Activated CD4-positive, alpha-beta T cell treated with anti-CD3 and anti-CD28 coated beads, Interleukin-2, amount 50 U/mL, for 24 hours (primary cell): ENCODE measurements around the gene SIAH1.
"Not testable (repeated sequence)": the region's sequence is repeated elsewhere in the genome, so short reads cannot be mapped to it uniquely, and the experiment has no call there.

Experiments used
- DNase-seq, 2 donors: peaks; one replicate each; pipeline ENCODE4 v3.0.0-alpha.2; 2020; ENCODE audit warnings: low read depth in 1 of 2, low spot score in 1 of 2

The SIAH1 gene, protein sequence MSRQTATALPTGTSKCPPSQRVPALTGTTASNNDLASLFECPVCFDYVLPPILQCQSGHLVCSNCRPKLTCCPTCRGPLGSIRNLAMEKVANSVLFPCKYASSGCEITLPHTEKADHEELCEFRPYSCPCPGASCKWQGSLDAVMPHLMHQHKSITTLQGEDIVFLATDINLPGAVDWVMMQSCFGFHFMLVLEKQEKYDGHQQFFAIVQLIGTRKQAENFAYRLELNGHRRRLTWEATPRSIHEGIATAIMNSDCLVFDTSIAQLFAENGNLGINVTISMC

DNA sequence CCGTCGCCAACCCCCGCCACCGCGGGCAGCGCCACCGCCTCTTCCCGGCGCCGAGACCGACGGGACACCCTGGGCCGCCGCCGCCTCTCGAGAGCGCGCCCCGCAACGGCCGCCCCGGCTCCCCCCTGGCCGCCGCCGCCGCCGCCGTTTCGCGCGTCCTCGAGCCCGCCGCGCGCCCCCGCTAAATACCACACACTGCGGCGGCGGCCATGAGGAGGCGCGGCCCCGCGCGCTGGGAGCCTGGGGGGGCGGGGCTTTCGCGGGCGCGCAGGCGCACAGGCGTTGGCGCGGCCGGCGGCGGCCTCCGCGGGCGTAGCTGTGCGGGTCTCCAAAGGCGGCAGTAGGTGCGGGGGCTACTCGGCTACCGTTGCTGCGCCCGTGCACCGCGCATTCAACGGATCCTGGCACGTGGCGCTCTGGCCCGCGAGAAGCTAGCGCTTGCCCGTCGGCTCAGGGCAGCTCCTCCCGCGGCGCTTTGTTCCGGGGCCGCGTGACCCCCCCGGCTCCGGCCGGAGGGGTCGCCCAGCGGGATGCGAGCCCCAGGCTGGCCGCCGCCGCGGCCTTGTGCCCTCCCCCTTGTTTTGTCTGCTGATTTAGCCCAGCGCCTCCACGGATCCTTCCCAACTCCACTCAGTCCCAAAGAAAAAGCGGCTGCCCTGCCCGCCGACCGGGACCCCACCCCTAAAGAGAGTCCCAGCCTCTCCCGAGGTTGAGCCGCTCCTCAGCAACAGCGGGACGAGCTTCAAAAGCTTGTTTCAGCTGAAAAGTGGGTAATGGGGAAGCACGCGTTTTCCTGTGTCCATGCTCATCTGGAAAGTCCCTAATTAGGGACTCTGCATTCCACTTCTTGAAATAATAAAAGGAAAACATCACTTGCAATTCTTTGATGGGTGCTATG, at the start of gene SIAH1:
SIAH1 (minus strand) TSS at position 161 of the 898 bp plus-strand sequence. CDS start 22,985 bp downstream, outside the sequence.
- DNase-seq = peak; percentile 74 to 77

DNA sequence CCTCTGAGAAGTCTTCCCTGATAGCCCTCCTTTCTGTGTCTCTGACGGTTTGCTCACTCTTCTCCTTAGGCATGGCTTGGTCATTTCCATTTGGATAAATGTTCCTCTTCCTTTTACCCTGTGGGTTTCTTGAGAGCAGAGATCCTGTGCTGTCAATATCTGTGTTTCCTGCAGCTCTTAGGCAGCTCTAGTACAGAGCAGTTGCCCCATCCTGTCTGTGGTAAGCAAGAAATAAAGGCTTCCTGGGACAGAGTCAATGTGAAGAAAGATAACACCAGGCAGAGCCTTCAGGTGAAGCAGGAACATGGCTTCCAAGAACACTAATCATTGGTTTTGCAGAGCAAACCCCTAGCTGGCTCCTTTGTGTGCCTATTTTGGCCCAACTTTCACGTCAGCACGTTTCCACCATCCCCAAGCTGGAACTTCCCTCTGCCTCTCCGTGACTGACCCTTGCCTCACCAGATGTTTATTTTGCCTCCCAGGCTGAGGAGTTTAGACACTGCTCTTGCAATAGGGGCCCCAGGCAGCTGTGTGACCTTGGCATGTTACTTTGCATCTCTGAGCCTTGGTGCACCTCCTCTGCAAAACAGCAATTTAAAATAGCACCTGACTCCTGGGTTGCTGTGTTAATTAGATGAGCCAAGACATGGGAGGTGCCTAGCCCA, 49.6 kb upstream of the SIAH1 start:
- no peak for DNase-seq

DNA sequence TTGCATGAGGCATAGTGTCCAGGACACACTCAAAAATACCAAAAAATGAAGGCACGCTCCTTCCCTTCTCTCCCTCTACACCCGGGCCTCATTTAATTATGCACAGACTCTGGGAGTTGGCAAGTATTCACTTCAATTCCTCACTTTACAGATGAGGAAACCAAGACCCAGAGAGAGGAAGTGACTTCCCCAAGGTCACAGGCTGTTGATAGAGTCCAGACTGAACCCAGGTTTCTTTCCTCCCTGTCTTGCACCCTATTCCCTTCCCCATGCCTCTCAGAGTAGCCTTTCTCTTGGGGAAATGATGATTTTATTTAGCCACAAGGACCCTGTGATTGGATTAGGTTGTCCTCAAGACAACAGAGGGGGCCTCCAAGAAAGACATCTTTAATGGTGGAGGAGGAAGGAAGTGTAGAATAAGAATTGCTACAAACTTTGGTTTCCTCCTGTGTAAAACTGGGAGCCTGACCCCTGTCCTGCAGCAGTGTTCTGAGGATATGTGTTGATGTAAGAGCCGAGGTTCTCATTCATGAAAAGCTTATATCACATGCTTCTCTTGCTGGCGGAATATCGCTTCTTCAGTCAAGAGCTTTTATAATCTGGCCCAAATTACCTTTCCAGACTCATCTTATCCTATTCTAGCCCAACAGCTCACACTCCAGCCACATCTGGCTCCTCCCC, 48.8 kb upstream of the SIAH1 start:
- no peak for DNase-seq

DNA sequence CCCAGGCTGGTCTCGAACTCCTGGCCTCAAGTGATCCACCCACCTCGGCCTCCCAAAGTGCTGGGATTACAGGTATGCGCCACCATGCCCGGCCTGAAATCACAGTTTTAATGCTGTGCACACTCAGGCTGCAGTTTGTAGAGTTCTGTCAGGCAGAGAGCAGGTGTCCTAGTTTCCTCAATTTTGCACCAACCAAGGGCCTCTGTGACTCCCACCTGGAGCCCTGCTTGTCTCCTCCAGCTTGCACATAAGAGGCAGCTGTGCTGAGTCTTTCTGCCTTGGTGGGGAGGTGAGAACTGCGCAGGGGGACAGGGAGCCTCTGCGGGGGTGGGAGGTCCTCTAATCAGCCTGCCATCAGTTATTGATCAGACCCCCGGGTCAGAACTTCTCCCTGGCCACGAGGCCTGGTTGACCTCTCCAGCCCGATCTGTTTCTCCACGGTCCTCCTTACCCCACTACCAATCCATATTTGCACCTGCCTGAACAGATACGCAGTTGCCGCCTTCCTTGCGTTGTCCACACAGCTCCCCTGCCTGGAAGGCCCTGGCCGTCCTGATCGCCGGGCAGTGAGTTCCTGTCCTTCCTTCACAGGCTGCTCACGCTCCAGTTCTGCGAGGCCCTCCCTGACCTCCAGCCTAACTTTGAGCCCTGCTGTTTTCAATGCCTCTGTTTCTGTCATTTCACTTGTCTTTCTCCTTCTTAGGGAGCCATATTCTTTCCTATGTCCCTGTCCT, 48.1 kb upstream of the SIAH1 start:
- DNase-seq = no peak

DNA sequence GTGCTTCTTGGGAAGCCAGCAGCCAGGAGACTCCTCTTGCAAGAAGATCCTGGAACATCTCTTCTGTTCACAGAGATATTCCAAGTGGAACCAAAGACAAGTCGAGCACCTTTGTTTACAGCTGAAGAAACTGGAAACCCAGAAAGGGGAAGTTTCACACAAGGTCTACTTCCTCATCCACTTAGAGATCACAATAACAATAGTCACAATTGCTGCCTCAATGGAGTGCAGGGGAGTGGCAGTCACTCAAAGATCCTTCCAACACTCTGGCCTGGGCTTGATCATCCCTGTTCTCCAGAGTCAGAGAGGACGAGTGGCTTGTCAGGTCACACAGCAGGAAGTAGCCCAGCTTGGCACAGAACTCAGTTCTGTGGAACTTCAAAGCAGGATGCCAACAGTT, 46.9 kb upstream of the SIAH1 start:
- DNase-seq = no peak

DNA sequence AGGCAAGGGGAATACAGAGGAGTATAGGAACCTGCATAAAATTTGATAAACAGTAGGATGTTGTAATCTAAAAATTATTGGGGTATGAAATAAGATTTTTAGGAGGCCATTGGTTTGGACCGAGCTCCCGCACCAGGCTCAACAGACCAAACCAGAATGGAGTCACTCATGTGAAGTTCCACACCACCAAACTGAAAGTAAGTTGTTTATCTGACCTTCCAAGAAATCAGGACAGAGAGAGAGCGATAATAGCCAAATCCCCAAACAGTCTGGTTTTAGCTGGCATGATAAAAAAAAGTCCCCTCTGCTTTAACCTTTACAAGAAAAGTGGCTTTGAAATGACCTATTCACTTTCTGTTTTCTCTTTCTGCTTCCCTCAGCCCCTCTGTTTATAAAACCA, 45.7 kb upstream of the SIAH1 start:
- no peak for DNase-seq

DNA sequence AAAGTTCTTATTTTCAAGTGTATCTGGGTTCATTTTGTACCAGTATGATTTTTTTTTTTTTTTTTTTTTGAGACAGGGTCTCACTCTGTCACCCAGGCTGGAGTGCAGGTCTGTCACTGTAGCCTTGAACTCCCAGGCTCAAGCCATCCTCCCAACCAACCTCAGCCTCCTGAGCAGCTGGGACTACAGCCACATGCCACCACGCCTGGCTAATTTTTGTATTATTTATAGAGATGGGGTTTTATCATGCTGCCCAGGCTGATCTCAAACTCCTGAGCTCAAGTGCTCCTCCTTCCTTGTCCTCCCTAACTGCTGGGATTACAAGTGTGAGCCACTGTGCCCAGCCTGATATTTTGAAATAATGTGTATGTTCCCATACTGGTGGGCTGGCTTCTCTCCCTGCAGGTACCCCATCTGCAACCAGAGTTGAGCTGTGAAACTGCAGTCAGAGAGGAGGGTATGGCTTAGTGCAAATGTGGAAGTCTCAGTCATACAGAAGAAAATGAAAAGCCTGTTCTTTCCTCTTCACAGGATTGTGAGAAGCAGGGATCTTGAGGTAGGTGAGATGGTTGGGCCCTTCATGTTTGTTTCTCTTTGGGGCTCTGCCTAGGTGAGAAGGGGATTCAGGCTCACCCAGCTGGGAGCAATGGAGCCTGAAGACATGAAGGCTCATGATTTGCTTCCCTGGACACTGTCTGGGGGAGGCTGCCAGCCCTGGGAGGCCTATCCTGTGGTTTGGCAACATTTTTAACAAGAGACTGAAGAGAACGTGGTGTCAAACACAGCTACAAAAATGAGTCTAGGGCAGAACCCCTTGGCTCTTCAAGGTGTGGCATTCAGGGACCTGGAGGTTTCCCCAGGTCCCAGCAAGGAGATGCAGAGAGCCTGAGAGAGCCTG, 41.3 kb upstream of the SIAH1 start:
- DNase-seq = no peak

DNA sequence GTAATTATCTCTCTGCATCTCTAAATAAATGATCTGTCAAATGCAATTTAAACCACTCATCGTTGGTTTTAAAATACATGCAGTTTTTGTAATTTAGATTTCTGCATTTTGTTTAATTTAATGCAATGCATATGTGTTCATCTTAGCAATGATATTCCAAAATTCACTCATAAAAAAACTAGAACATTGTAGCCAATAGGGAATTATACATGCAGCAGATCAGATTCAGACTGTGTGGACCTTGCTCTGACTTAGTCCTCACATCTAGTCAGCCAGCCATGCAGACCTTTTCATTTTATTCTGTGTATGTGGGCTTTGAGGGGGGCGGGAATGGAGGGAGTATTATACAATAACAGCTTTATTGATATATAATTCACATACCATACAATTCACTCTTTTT, 37.3 kb upstream of the SIAH1 start:
- DNase-seq = no peak

DNA sequence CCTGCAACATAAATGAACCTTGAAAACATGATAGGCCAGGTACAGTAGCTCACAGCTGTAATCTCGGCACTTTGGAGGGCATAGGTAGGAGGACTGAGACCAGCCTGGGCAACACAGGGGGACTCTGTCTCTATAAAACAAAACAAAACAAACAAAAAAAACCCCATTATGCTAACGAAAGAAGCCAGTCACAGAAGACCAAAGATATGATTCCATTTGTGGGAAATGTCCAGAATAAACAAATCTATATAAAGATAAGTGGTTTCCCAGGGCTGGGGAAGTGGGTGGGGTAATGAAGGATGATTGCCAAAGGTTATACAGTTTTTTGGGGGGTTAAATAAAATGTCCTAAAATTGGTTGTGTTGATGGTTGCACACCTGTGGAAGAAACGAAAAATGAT, 36.5 kb upstream of the SIAH1 start:
- DNase-seq = no peak

DNA sequence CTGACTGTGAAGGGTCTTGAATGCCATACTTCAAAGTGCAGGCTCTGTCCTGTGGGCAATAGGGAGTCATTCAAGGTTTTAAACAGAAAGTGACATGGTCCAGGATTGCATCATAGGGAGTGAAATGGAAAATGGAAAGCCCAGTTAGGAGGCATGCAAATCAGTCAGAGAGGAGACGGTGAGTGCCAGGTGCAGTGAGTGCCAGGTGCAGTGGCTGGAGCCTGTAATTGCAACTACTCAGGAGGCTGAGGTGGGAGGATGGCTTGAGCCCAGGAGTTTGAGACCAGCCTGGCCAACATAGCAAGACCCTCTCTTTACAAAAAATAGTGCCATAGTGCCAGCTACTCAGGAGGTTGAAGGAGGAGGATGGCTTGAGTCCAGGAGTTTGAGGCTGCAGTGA, 35.2 kb upstream of the SIAH1 start:
- DNase-seq = no peak

DNA sequence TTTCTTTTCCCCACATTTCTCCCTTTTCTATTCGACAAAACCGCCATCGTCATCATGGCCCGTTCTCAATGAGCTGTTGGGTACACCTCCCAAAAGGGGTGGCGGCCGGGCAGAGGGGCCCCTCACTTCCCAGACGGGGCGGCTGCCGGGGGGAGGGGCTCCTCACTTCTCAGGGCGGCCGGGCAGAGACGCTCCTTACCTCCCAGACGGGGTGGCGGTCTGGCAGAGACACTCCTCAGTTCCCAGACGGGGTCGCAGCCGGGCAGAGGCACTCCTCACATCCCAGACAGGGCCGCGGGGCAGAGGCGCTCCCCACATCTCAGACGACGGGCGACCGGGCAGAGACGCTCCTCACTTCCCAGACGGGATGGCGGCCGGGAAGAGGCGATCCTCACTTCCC, 31.4 kb upstream of the SIAH1 start:
- DNase-seq = not testable (repeated sequence)

DNA sequence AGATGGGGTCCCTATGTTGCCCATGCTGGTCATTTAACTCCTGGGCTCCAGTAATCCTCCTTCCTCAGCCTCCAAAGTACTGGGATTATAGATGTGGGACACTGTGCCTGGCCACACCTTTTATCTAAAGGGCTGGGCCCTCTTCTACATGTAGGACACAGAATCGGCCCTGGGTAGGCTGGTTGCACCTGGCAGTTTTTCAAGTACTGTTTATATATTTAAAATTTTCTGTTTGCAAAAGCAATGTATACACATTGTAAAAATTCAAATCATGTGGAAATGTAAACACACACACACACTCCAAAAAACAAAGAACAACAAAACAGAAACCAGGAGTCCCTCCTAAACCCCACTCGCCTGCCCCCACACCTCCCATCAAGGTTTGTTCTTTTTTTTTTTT, 28.1 kb upstream of the SIAH1 start:
- no peak for DNase-seq

DNA sequence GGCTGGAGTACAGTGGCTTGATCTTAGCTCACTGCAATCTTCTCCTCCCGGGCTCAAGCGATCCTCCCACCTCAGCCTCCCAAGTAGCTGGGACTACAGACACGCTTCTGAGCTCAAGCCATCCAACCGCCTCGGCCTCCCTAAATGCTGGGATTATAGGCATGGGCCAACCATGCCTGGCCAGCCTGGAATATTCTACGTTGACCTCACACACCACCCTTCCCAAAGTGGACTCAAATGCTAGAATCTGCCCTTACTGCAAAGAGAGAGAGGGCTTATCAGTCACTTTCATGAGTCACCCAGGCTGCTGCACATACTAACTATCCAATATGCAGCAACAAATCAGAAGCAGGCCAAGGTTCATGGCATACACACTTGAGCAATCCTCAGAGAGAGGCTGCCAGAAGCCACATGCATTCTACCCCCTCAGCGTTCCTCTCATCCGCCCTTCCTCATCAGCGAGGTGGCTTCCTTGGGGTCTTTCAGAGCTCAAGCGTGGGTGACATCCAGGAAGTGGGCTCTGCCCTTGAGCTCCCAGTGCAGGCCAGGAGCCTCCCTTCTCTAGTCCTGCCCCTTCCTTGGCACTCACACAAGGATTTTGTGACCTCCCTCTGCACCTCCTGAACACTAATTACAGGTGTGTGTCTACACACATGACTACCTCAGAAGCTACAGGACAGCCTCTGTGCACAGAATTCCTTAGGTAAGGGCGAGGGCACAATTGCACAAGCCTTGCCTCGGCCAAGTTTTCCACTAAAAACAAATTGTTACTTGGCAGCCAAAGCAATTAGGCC, 24.8 kb upstream of the SIAH1 start:
- DNase-seq = no peak

DNA sequence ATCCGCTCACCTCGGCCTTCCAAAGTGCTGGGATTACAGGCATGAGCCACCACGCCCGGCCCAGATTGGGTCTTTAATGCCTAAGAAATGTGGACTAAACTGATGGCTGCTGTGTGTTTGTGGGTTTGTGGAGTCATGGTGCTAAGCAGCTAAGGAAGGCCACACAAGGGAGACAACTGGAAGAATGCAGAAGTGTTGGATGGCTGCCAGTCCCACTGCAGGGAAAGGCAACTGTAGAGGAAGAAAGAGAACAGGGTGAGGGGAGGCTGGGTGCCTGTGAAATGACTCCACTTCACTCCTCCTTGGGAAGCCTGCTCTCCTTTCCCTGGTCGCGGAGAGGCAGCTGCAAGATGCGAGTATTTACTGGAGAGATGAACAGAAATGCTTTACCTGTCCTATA, 23.5 kb upstream of the SIAH1 start:
- DNase-seq = no peak

DNA sequence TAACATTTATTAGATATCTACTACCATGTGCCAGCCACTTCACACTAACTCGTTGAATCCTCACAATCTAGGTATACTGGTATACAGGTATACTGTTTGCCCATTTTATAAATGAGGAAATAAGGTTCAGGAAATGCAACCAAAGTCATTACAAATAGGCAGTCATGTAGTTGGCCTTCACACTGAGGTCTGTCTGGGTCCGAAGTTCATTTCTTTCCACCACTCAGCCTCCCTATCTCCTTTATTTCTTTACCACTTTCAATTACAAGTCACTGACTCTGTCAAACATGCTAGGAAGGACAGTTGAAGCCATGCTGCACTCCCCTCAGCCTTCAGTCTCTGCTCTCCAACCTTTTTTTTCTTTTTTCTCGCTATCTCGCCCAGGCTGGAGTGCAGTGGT, 20.7 kb upstream of the SIAH1 start:
- no peak for DNase-seq

DNA sequence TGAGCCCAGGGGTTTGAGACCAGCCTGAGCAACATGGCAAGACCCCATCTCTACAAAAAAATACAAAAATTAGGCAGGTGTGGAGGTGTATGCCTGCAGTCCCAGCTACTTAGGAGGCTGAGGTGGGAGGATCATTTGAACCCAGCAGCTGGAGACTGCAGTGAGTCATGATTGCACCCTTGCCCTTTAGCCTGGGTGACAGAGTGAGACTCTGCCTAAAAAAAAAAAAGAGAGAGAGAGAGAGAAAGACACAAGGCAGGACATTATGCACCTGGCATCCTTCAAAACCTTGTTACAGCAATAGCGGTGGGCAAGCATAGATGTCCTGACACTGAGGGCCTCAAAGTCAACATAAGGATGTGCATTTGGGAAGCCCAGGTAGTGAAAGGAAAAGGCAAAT, 19.9 kb upstream of the SIAH1 start:
- no peak for DNase-seq

DNA sequence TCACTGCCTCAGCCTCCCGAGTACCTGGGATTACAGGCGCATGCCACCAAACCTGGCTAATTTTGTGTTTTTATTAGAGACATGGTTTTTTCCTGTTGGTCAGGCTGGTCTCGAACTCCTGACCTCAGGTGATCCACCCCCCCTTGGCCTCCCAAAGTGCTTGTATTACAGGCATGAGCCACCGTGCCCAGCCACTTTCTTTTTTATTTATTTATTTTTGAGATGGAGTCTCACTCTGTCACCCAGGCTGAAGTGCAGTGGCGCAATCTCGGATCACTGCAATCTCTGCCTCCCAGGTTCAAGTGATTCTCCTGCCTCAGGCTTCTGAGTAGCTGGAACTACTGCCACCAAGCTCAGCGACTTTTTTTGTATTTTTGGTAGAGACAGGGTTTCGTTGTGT, 17.3 kb upstream of the SIAH1 start:
- not testable (repeated sequence) for DNase-seq

DNA sequence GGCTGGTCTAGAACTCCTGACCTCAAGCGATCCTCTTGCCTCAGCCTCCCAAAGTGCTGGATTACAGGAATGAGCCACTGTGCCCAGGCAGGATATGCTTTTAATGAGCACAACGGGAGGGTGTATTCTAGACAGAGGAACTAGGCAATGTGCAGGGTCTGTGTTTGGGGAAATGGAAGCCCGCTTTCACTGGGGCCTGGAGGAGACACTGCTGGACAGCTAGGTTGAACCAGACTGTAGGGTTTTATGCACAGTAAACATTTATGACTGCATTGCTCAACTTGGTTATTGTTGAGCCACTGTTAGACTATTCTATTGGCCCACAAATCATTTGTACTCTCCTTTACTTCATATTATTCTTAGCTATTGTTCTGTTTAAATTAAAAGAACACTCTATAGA, 10.2 kb upstream of the SIAH1 start:
- DNase-seq = no peak

DNA sequence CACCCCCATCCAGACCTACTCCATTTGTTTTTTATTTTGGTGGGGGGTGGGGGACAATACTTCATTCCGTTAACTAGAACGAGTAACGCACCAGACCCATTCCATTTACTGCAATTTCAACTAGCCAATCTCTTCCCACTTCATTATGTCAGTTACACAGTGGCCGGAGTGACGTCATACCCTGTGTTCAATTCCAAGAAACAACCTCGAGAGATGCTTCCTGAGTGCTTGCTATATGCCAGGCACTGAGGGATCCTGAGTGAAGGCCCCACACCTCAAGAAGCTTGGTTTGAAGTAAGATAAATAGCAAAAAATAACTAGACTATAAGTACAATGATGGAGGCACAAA, 9.1 kb upstream of the SIAH1 start:
- no peak for DNase-seq
